Myocyte (in vitro differentiated cells): Measurements from ENCODE around the gene ACTN4. TPM values are rescaled to one million over a fixed set of nuclear protein-coding genes. Genes with fewer than 3 reads are reported as not detected.

Source experiments
- DNase-seq: peaks from one replicate; pipeline ENCODE4 v3.0.0-alpha.2; 2012; ENCODE audit warnings: low read depth
- total RNA-seq: library from RNA; depleted of rRNA; stranded (reverse); fragments of >200 nt; gene quantifications from 2 replicates; pipeline ENCODE4 v1.2.3, GENCODE V29; 2014

The ACTN4 gene
- total RNA-seq, 1 donor from 2014 or later = 350 TPM

DNA sequence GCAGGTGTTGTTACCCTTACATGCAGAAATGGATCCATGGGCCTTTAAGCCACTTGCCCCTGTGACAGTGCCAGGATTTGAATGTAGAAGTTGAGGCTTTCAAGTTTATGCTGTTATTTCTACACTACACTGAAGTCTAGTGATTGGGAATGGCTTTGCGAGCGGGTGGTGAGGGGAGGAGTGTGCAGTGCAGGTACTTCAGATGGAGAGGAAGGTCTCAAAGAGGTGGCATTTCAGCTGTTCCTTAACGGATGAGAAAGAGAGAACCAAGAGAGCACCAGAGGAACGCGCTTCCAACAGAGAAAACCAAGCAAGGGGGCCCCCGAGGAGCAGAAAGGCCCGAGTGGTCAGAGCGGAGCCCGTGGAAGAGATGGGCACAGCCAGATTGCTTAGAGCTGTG, 13.3 kb downstream of the ACTN4 start:
- DNase-seq = no peak

DNA sequence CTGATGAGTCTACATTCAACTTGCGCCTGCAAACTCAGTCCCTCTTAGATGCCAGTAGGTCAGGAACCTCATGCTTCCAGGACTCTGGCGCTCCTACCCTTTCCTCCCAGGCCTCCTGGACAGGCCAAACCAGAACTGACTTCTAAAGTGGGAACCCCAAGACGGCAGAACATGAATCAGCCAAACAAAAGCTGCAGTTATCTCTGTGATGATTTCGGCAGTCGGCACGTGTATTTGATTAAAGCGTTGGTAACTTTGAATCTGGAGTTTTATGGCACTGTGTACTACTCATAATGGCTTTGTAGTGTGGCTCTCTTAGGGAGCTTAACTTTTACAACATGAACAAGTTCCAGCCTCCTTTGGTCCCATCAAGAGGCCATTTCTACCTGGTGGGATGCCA, 13.7 kb downstream of the ACTN4 start:
- no peak for DNase-seq

DNA sequence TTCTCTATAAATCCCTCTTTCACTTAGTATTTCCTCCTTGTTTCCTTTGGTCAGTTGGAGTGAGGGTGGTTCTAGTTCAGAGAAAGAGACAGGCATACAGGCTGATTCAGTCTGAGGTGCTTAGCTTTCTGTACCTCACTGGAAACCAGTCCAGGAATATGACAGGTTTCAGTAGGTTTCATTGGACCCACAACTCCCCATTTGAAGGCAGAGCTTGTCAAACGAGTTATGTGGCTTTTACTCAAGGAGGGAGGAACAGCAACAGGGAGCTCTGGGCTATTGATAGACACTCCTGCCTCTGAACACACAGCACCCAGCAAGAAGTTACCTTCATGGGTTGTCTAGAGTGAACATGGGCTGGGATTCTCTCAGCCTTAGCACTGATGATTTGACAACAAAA, 14.5 kb downstream of the ACTN4 start:
- DNase-seq = no peak

DNA sequence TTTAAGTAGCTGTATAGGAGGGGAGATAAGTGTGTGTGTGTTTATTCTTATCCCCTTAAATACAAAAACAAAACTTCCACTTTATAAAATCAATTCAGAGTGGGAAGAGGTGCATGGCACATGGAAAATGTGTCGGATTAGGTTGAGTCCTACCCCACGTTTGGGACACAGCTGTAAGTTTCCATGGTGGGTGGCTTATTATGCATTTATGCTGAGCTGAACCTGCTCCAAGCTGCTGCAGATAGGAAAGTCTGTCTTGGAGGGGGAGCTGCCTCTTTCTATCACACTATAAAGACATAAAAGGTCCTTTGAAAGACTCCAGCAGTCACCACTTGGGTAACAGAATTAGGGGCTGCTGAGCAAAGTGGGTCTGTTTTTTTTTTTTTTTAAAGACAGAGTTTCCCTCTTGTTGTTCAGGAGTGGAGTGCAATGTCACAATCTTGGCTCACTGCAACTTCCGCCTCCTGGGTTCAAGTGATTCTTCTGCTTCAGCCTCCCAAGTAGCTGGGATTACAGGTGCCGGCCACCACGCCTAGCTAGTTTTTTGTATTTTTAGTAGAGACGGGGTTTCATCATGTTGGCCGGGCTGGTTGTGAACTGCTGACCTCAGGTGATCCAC, 15.2 kb downstream of the ACTN4 start:
- no peak for DNase-seq

DNA sequence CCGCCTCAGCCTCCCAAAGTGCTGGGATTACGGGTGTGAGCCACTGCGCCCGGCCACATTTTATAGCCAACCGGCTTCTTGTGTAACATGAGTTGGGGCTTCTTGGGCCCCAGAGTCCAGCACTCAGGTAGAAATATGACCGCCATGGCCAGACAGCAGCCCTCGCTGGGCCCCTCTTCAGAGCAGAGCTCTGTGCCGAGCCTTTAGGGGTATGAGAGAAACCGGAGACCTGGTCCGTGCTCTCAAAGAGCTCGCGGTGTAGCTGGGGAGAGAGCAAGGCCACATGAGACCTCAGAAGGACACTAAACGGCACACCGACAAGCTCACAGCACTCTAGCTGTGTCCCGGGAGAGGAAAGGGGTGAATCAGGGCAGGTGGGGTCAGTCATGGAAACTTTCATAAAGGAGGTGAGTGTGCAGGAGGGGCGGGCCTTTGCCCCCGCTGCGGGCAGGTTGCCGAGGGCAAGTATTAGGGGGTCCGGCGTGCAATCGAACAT, 15.8 kb downstream of the ACTN4 start:
- DNase-seq = no peak

DNA sequence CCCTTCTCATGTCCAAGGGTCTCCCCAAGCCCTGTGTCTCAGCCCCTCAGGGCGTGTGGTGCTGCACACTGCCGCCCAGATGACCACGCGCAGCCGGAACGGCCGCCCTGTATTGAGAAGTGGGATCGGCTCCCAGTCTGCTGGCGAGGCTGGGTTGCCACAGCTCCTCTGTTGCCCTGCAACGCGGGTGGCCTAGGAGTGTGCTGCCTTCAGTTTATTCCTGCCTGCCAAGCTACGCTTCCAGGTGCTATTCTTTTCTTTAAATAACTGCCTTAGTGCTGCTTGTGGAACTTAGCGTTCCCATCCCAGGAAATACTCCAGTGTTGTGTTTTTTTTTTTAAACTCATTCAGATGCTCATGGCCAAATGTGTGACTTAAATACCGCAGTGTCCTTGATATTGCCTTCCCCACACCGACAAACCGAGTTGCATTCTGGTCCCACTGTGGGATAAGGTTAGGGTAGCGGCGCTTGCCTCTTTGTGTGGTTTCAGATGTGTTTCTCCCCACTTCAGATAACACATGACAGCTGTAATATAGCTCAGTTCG, 16.6 kb downstream of the ACTN4 start:
- DNase-seq = no peak

DNA sequence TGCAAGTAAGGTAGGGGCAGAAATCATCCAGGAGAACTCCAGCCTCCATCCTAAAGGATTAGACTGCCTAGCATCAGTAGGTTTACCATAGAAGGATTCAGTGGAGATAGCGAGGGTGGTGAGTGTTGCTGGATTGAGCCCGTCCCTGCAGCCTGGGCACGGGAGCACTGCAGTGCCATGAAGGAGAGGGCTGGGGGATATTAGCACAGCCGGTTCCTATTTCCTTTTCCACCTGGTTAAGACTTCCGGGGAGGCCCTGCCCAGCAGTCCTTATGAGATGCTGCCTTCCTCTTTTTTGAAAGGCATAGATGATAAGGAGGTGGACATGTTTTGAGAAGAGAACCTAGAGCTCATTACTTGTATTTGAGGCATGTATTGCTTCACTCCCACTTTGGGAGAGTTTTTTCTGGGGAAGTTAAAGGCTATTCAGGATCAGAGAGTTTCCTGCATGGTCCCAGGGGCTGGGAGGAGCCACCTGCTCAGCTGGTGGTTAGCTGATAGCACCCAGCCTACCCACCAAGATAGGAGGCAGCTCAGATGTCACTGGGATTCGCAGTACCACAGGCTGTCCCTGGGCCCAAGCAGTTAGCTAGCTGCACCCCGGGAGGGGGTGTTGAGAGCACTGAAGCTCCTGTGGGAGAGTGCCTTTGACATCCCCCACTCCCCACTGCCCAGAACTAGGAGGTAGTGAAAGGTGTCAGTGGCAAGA, 17.2 kb downstream of the ACTN4 start:
- peak; percentile 84 for DNase-seq

DNA sequence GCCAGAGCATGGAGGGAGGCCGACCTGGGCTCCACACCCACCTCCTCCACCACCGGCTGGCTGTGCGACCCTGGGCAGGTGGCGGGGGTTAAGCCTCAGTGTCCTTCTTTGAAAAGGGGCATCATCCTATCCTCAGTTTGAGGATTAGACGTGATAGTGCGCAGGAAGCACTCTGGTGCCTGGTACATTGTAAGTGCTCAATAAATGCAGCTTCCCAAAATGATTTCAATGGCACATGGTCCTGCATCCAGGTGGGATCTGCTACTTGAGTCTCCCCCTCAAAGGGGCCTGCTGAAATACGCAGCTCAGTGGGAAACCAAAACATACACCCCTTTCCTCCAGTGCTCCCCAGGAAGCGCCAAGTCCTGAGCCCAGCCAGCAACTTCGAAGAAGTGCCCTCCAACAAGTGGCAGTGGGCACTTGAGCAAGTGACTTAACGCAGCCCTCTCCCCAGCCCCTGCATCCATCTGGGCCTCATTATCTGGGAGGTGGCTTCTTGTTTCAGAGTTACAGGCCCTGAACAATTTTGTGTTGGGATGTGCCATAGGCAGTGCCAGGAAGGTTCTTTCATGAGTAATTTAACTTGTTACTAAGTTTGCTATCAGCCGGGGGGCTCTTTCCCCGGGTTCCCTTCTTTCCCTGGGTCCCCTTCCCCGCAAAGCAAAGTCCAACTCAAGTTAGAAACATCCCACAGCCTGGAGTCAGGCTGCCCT, 17.9 kb downstream of the ACTN4 start:
- DNase-seq = no peak

DNA sequence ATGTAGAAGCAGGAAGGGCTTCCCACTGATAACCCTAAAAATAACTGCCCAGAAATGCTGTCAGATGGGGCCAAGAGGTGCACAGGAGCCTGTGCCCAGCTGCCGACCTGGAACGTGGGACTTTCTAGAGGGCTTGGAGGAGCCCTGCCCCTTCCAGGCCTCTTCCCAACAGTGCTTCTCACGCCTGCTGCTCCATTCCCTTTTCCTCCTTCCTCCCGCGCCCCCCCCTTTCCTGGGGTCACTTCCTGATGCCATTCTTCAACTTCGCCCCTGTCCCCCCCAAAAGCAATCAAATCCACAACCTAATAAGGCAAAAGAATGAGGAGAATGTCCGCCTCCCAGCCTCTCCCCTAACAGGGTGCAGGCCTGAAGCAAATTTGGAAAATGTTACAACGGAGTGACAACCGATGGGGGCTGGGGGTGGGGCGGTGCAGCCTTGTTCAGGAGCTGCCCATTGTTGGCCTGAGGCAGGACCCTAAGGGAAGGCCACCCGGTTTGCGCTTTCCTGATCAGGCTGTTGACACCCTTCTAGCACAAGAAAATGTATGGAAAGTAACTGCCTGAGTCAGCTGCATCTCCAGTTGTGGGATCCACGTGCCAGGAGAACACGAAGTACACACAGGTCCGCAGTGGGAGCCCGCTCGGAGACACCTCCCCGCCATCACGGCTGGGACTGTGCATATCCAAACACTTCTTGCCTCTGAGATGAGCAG, 18.7 kb downstream of the ACTN4 start:
- peak; percentile 92 for DNase-seq

DNA sequence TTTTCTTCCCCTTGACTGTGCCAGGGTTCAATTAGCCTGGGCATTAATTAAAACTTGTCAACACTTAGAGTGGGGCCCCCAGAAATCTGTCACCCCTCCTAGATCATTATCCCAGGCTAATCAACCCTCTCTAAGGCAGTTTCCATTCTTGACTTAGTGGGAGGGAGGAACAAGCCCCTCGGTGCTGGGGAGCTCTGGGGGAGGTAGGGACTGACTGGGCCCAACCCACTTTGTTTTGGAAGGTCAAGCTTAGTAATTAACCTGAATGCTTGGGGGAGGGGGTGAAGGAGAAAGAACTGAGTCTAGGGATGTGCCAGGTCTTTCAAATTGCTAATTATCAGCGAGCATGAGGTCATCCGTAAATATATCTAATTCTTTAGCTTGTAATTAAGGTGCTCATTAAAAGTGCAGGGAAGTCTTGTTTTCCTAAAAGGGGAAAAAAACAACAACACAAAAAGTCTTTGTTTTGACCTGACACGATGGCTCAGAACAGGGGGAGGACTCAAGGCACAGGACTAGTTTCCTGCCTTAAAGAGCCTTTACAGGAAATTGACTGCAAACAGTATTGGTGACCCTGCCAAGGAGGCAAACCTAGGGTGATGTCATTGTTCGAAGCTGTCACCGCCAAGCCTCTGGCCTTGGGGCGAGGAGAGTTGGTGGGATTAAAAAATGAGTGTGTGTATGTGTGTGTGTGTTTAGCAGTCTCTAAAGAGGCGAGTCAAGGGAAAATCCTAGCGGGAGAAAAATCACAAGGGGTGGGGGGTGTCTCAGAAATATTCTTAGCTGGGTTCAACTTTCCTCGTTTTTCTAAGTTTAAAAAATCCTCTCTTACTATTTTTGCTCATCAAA, 19.4 kb downstream of the ACTN4 start:
- peak; percentile 87 for DNase-seq

DNA sequence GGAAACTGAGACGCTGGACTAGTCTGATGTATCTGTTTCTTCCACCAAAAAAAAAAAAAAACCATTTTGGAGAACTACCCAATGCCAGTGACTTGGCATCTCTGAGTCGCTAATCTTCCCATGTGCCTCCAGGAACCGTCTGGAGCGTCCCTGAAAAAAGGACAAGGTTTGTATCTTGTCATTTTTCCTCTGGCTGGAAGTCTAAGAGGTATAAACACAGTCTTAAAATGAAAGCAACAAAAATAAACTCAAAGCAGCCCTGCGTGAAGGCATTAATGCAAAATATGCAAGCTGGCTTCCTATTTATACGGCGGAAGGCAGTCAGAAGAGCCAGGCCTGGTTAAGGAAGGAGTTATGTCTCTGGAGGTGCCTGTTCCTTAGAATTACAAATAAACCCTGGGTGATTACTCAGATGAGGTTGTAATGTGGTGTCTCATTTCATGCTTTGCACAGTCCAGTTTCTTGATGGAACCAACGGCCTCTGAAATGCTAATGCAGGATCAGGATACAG, 20.3 kb downstream of the ACTN4 start:
- peak; percentile 69 for DNase-seq

DNA sequence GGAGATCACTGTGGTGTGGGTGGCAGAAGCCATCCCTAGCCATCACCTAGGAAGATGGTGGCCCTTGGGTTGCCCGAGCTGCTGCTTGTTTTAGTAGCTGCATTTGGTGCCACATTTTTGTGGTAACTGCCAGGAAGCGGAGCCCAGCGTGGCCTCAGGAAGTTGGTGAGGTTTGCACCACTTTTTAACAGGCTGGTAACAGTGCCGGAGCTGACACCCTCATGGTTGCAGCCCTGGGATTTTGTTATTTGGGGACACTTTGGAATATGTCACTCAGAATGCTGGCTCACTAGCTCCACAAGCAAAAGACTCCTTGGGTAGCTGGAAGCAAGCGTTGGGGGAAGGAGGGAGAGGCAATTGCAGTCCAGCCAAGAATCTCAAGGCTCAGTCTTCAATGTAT, 22.1 kb downstream of the ACTN4 start:
- peak; percentile 64 for DNase-seq

DNA sequence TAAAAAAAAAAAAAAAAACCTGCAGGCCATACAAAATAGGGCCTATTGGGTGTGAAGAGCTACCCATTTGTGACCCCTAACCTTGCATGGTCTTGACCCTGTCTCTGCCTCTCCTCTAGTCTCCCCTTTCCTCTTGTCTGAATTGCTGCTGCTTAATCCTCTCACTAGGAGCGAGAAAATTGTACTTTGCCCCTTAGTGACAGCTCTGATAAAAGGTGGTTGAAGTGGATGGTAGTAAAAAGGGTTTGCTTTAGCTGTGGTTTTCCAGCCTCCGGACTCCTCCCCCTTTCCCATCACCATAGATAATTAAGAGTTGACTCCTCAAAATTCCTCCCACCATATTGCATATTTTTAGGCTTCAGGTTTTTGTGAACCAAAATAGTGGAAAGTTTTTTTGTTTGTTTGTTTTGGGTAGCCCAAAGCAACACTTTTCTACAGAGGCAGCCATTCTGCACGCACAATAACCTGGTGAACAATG, 23.5 kb downstream of the ACTN4 start:
- DNase-seq = peak; percentile 55

DNA sequence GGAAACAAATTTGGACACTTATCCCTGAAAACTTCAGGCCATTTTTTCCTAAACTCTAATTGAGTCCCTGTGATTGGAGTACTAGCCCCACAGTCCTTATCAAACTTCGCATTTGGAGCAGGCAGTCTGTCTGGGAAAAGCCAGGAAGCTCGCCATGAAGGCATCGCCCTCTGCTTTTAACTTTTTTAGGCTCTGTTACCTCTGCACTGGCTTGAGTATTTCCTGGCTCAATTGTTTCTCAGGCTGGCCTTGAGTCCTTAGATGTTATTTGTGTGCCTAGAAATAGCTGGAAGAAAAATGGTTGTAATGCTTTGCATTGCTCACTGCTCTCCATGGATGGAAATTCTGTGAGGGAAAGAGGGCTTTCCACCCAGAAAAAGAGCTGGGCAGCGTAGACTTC, 24.2 kb downstream of the ACTN4 start:
- no peak for DNase-seq

DNA sequence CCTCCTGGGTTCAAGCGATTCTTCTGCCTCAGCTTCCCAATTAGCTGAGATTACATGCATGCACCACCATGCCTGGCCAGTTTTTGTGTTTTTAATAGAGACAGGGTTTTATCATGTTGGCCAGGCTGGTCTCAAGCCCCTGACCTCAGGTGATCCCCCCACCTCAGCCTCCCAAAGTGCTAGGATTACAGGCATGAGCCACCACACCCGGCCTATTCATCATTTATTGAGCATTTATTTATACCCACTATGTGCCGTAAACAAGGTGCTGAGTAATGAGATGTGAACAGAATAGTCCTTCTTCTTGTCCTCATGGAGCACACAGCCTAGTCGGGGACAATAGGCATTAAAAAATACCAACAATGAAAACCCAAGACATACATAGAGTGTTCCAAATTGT, 25.6 kb downstream of the ACTN4 start:
- DNase-seq = no peak

DNA sequence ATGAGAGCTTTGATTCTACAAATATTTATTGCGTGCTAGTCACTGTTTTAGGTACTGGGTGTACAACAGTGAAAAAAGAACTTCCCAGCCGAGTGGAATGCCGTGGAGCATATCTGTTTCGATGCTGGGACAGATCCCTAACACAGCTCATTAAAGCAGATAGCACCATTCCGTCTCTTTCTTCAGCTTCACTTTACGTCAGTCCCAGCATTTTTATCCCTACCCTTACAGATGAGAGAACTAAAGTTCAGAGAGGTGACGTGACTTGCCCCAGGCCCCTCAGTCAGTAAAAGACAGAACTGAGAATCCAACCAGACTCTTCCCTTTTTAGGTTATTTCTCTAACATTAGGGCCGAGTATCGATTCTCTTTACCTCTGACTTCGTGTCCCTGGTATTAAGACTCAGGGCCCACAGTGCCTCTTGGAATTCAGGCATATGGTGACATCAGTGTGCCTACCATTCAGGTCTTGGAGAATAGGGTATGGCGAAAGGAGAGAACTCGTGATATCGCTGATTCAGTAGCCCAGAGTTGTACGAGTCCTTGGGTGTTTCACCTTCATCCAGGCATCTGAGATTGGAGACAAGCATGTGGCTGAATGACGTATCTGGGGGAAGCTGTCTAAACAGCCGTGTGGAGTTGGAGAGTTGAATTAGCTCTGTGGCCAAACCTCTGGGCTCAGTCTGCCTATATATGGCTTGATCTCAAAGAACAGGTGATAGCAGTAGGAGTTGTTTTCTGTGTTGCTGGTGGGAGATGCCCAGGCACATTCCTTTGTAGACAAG, 27.1 kb downstream of the ACTN4 start:
- peak; percentile 94 for DNase-seq

DNA sequence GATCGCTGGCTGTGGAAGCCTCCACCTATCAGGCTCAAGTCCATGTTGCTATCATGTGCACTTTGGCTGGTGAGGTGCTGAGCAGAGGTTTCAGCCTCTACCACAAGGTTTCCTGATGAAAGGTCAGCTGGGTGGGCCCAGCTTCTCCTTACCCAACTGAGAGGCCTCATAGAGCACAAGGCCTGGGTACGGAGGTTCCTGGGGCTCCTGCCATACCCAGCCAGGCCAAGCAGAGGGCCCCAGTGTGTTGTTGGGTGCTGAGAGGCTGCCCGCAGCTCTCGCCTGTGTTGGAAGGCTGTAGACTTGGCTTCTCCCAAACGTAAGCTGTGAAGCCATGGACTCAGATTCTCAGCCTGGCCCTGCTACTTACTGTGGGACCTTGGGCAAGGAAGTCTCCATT, 28.2 kb downstream of the ACTN4 start:
- DNase-seq = no peak

DNA sequence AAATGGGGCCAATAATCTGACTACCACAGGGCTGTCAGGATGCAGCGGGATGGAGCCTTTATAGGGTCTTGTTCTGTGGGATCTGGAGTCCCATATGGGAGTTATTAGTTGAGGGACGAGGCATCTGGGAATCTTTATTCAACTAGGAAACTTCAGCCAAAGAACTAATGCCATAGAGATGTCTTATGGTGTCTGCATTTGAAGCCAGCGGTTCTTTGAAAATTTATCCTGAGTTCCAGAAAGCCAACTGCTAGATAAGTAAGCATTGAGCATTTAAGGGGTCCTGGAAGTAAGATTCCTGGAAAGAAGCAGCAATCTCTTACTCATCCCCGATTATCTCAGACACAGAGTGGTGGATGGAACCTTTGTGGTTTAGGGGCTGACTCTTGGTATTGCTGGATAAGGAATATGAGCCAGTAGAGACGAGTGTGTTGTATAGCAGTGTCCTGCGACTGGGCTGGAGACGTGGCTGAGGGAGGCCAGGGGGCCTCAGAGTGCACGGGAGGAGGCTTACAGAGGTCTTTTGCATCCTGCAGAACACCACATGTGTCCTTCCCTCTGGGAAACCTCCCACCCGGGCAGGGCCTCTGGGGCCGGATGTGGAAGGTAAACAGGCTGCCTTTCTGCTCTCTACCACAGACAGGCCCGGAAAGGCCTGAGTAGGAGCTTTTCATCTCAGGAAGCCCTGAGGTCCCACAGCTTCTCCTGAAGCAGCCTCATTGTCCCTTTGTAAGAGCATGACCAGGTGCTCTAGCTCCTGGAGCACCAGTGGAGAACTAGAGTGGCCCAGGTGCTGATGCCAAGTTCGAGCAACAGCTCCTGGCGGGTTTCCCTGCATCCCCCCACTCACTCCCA, 28.8 kb downstream of the ACTN4 start:
- peak; percentile 61 for DNase-seq
